ENCODE data around the gene ZFP36L1.

- TF ChIP-seq POLR2AphosphoS5 (IDR thresholded peaks at IDR 0.05; ENCODE audit: low read depth, low read length), result no peak
- TF ChIP-seq ZNF24 (IDR thresholded peaks at IDR 0.05), result no peak
- TF ChIP-seq SIN3A (IDR thresholded peaks at IDR 0.05; ENCODE audit: borderline replicate concordance, low read depth, low read length), result no peak
- TF ChIP-seq TBP (CRISPR knock-in tag; IDR thresholded peaks at IDR 0.05), result no peak
- TF ChIP-seq ZNF772 (CRISPR knock-in tag; IDR thresholded peaks at IDR 0.05), result no peak
- TF ChIP-seq POLR2A (IDR thresholded peaks at IDR 0.05; ENCODE audit: insufficient read depth in 1 of 2, low read depth in 2 of 2, low read length in 2 of 2), result no peak
- no peak for TF ChIP-seq CTCF (CRISPR knock-in tag; IDR thresholded peaks at IDR 0.05)
- no peak for TF ChIP-seq ARNT (IDR thresholded peaks at IDR 0.05)
- no peak for TF ChIP-seq NR3C1 (CRISPR knock-in tag; IDR thresholded peaks at IDR 0.05)
- TF ChIP-seq ZNF230 (CRISPR knock-in tag; IDR thresholded peaks at IDR 0.05), result no peak
Measured at GRCh38 chr14:68739701-68740100, 53.2 kb downstream of the ZFP36L1 start.

Measured in HepG2 (cell line).